SK-N-SH (cell line): ENCODE data around the gene SNX9. TPM values are rescaled to one million over a fixed set of nuclear protein-coding genes. Genes with fewer than 3 reads are reported as not detected.

Source experiments
- CTCF ChIA-PET: fragments of 300-600, 350-600 bp; formaldehyde crosslinking; extraction: SDS; loops from one replicate; lab custom pipeline; 2021; lab: Yijun Ruan, JAX
- POLR2A ChIA-PET: fragments of 350-600 bp; sonication (Branson Sonifier 250); formaldehyde crosslinking; extraction: SDS; loops from one replicate; lab custom pipeline; 2020; ENCODE audit warnings: antibody characterized with exemption, inconsistent platforms; lab: Yijun Ruan, JAX
- DNase-seq: peaks from one replicate; pipeline ENCODE4 v3.0.0; 2012
- H2AFZ ChIP-seq: fragments of 200-600 bp; sonication (generic); 2 replicates; pipeline ENCODE4 v1.8.1; 2016; ENCODE audit warnings: antibody characterized with exemption, mild to moderate bottlenecking, low read depth
- H3F3A ChIP-seq: fragments of 200-600 bp; sonication (generic); replicated peaks from 2 replicates; pipeline ENCODE3; 2016; ENCODE audit warnings: antibody characterized with exemption, mild to moderate bottlenecking; ENCODE audit not compliant: insufficient read depth
- H3K27ac ChIP-seq, 2 experiments: fragments of 200-500 bp in 1 of 2; fragments of 200-600 bp in 1 of 2; sonication (Bioruptor generic) in 1 of 2; sonication (generic), shearing (Covaris generic) in 1 of 2; 2 replicates each; pipeline versions ENCODE4 v1.5.1 to v1.6.1; 2014 to 2016; ENCODE audit warnings: low read depth in 2 of 2, inconsistent platforms in 1 of 2, low read length in 1 of 2, mild to moderate bottlenecking in 1 of 2, mixed read lengths in 1 of 2
- H3K27me3 ChIP-seq: fragments of 200-600 bp; sonication (generic), shearing (Covaris generic); 2 replicates; pipeline ENCODE4 v1.6.1; 2016; ENCODE audit warnings: mixed run types; ENCODE audit not compliant: insufficient read depth
- H3K36me3 ChIP-seq, 2 experiments: fragments of 200-500 bp in 1 of 2; fragments of 200-600 bp in 1 of 2; sonication (Bioruptor generic) in 1 of 2; sonication (generic) in 1 of 2; replicated peaks in 1 of 2; 2 replicates each; pipeline versions ENCODE3 to v1.5.1; 2014 to 2016; ENCODE audit warnings: low read length in 1 of 2, mild to moderate bottlenecking in 1 of 2; ENCODE audit not compliant: insufficient read depth in 2 of 2, control insufficient read depth in 1 of 2
- H3K4me1 ChIP-seq, 2 experiments: fragments of 200-500 bp in 1 of 2; fragments of 200-600 bp in 1 of 2; sonication (Bioruptor generic) in 1 of 2; sonication (generic), shearing (Covaris generic) in 1 of 2; 2 replicates each; pipeline versions ENCODE4 v1.5.1 to v1.6.1; 2014 to 2016; ENCODE audit warnings: low read depth in 1 of 2, low read length in 1 of 2, mixed run types in 1 of 2; ENCODE audit not compliant: insufficient read depth in 2 of 2, control insufficient read depth in 1 of 2
- H3K4me2 ChIP-seq: fragments of 200-600 bp; sonication (generic), shearing (Covaris generic); 2 replicates; pipeline ENCODE4 v1.6.1; 2017; ENCODE audit warnings: mixed run types
- H3K4me3 ChIP-seq, 2 experiments: fragments of 200-500 bp in 1 of 2; fragments of 200-600 bp in 1 of 2; sonication (Bioruptor generic) in 1 of 2; sonication (generic), shearing (Covaris generic) in 1 of 2; 2 replicates each; pipeline versions ENCODE4 v1.5.1 to v1.8.1; 2014 to 2016; ENCODE audit warnings: low read depth in 2 of 2, inconsistent platforms in 1 of 2, low read length in 1 of 2, mild to moderate bottlenecking in 1 of 2, mixed read lengths in 1 of 2, moderate library complexity in 1 of 2
- H3K79me2 ChIP-seq: fragments of 200-600 bp; sonication (generic); 2 replicates; pipeline ENCODE4 v1.8.1; 2017; ENCODE audit warnings: mild to moderate bottlenecking; ENCODE audit not compliant: insufficient read depth
- H3K9ac ChIP-seq: fragments of 200-600 bp; sonication (generic); 2 replicates; pipeline ENCODE4 v1.6.1; 2017; ENCODE audit warnings: mixed run types
- H3K9me2 ChIP-seq: fragments of 200-600 bp; sonication (generic); 2 replicates; pipeline ENCODE4 v1.6.1; 2017; ENCODE audit warnings: mixed run types
- H3K9me3 ChIP-seq: fragments of 200-600 bp; sonication (generic); 2 replicates; pipeline ENCODE4 v1.6.1; 2017; ENCODE audit warnings: mixed run types, mild to moderate bottlenecking, moderate library complexity
- H4K20me1 ChIP-seq: fragments of 200-600 bp; sonication (generic); 2 replicates; pipeline ENCODE4 v1.6.1; 2017; ENCODE audit warnings: mild to moderate bottlenecking, mixed run types; ENCODE audit not compliant: insufficient read depth
- CTCF ChIP-seq: fragments of 200-600 bp; sonication (generic); IDR thresholded peaks from 2 replicates; pipeline ENCODE4 v1.6.1; 2017; ENCODE audit warnings: antibody characterized with exemption, mild to moderate bottlenecking, moderate library complexity
- EP300 ChIP-seq, 2 experiments: IDR thresholded peaks; 2 replicates each; pipeline versions ENCODE4 v1.4.0 to v1.6.1; 2012; ENCODE audit warnings: borderline replicate concordance in 1 of 2, low read depth in 1 of 2, low read length in 1 of 2
- EZH2phosphoT487 ChIP-seq: fragments of 200-600 bp; sonication (generic); IDR thresholded peaks from 2 replicates; pipeline ENCODE4 v1.6.1; 2017; ENCODE audit warnings: low read depth, mixed run types, mild to moderate bottlenecking, antibody characterized with exemption, moderate library complexity, borderline replicate concordance
- FOXJ3 ChIP-seq: sonication (generic); formaldehyde crosslinking; IDR thresholded peaks from 2 replicates; pipeline ENCODE4 v1.5.1; 2020; ENCODE audit warnings: mild to moderate bottlenecking, missing genetic modification reagents
- FOXM1 ChIP-seq: IDR thresholded peaks from 2 replicates; pipeline ENCODE4 v1.4.0; 2012; ENCODE audit warnings: low read depth, mild to moderate bottlenecking
- GATA2 ChIP-seq: sonication (generic); formaldehyde crosslinking; IDR thresholded peaks from 2 replicates; pipeline ENCODE4 v1.5.0; 2020; ENCODE audit warnings: mild to moderate bottlenecking, missing genetic modification reagents
- MXI1 ChIP-seq: IDR thresholded peaks from 2 replicates; pipeline ENCODE4 v1.6.1; 2012; ENCODE audit warnings: mild to moderate bottlenecking, low read depth, low read length, improper control_type of control experiment
- NRF1 ChIP-seq: IDR thresholded peaks from 2 replicates; pipeline ENCODE4 v1.6.1; 2012; ENCODE audit warnings: low read depth, mild to moderate bottlenecking, low read length
- REST ChIP-seq: IDR thresholded peaks from 2 replicates; pipeline ENCODE4 v1.6.1; 2012; ENCODE audit warnings: mild to moderate bottlenecking, low read depth, low read length, moderate library complexity
- SIN3A ChIP-seq: IDR thresholded peaks from 2 replicates; pipeline ENCODE4 v1.6.1; 2012; ENCODE audit warnings: low read depth, mild to moderate bottlenecking, low read length, moderate library complexity, borderline replicate concordance
- TEAD4 ChIP-seq: IDR thresholded peaks from 2 replicates; pipeline ENCODE4 v1.4.0; 2012; ENCODE audit warnings: mild to moderate bottlenecking, borderline replicate concordance; ENCODE audit not compliant: insufficient read depth
- YY1 ChIP-seq: IDR thresholded peaks from 2 replicates; pipeline ENCODE4 v1.4.0; 2012; ENCODE audit warnings: low read depth, mild to moderate bottlenecking
- ZBTB33 ChIP-seq: IDR thresholded peaks from 2 replicates; pipeline ENCODE4 v1.4.0; 2012; ENCODE audit warnings: low read depth, borderline replicate concordance
- WGBS: methylation state at CpG from one replicate; pipeline ENCODE4 v1.1.6; 2017; ENCODE audit warnings: low lambda C conversion rate; 5-methylcytosine and 5-hydroxymethylcytosine counted together
- polyA plus RNA-seq, 3 experiments: library from polyadenylated mRNA; depleted of rRNA; stranded (reverse); fragments of >200 nt; gene quantifications; 2 replicates each; pipeline ENCODE4 v1.2.3, GENCODE V29; 2012
- TF ChIP-seq, protein P1 (sequence below): IDR thresholded peaks from 2 replicates; pipeline ENCODE4 v1.4.0; 2012; ENCODE audit warnings: low read depth
- TF ChIP-seq, protein P2 (sequence below): fragments of 150-350 bp; IDR thresholded peaks from 2 replicates; pipeline ENCODE4 v1.6.1; 2016; ENCODE audit warnings: mild to moderate bottlenecking, low read depth, low read length

Gene SNX9
- polyA plus RNA-seq, 1 of the 3 experiments (the other 2 are of a cell fraction): 31.6 TPM

- Histone ChIP-seq H3K9me2 (no peaks in the 10 kb centered on the region), H3K4me1 (peaks cover 0 to 4% of the 10 kb centered on the region in 2 experiments; a peak in 3 of 4 replicates), H3F3A (no peaks in the 10 kb centered on the region), H3K27ac (no peak overlapping the region), H3K9ac (no peak overlapping the region), H3K9me3 (no peaks in the 10 kb centered on the region), H3K4me2 (no peak overlapping the region), H3K4me3 (no peak overlapping the region), H2AFZ (no peak overlapping the region), H3K27me3 (no peaks in the 10 kb centered on the region), H3K79me2 (no peaks in the 10 kb centered on the region), H4K20me1 (no peaks in the 10 kb centered on the region), H3K36me3 (peaks cover 72 to 79% of the 10 kb centered on the region in 2 experiments)
- POLR2A ChIA-PET: no interaction called here
- 98% methylated on average over 7 of the region's 7 CpGs for WGBS
- TF ChIP-seq, protein P1, sequence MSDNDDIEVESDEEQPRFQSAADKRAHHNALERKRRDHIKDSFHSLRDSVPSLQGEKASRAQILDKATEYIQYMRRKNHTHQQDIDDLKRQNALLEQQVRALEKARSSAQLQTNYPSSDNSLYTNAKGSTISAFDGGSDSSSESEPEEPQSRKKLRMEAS: no peak
- no peak for TF ChIP-seq FOXJ3 (CRISPR knock-in tag)
- no peak for TF ChIP-seq ZBTB33
- TF ChIP-seq SIN3A: no peak
- TF ChIP-seq TEAD4: no peak
- TF ChIP-seq CTCF: no peak
- no peak for TF ChIP-seq FOXM1
- no peak for TF ChIP-seq NRF1
- TF ChIP-seq MXI1: no peak
- TF ChIP-seq YY1: no peak
- no peak for TF ChIP-seq GATA2 (CRISPR knock-in tag)
- no peak for TF ChIP-seq EP300 (IDR thresholded peaks at IDR 0.05; ENCODE audit: borderline replicate concordance in 1 of 2, low read depth in 1 of 2, low read length in 1 of 2)
- TF ChIP-seq, protein P2, sequence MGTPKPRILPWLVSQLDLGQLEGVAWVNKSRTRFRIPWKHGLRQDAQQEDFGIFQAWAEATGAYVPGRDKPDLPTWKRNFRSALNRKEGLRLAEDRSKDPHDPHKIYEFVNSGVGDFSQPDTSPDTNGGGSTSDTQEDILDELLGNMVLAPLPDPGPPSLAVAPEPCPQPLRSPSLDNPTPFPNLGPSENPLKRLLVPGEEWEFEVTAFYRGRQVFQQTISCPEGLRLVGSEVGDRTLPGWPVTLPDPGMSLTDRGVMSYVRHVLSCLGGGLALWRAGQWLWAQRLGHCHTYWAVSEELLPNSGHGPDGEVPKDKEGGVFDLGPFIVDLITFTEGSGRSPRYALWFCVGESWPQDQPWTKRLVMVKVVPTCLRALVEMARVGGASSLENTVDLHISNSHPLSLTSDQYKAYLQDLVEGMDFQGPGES: no peak
- TF ChIP-seq REST: no peak
- TF ChIP-seq EZH2phosphoT487: no peak
- CTCF ChIA-PET: interaction anchor here (1.0 to 1.9 kb wide), 3 partner anchors 20 to 170 kb away, joined by 3 to 6 read pairs (median 3); no protein-coding TSS in a partner anchor
- no peak for DNase-seq
Observed at GRCh38 chr6:157927011-157927410, 104.0 kb downstream of the SNX9 start.
